Loucy (cell line): Measurements from ENCODE around the gene TPGS1.

Experiments
- H2AFZ ChIP-seq: fragments of 200-600 bp; sonication (generic); 2 replicates; pipeline ENCODE4 v1.6.0; 2016; ENCODE audit warnings: antibody characterized with exemption, mild to moderate bottlenecking, low read length, moderate library complexity
- H3F3A ChIP-seq: fragments of 200-600 bp; 2 replicates; pipeline ENCODE4 v1.6.0; 2016; ENCODE audit warnings: antibody characterized with exemption, low read depth, mild to moderate bottlenecking
- H3K27me3 ChIP-seq: fragments of 200-600 bp; sonication (generic); 2 replicates; pipeline ENCODE4 v1.6.1; 2014; ENCODE audit warnings: low read length, mild to moderate bottlenecking; ENCODE audit not compliant: insufficient read depth, poor library complexity, severe bottlenecking
- H3K36me3 ChIP-seq: fragments of 200-600 bp; sonication (generic); 2 replicates; pipeline ENCODE4 v1.6.1; 2016; ENCODE audit warnings: low read length; ENCODE audit not compliant: insufficient read depth
- H3K4me1 ChIP-seq: fragments of 200-600 bp; sonication (generic); 2 replicates; pipeline ENCODE4 v1.5.1; 2014; ENCODE audit warnings: low read length, mild to moderate bottlenecking; ENCODE audit not compliant: insufficient read depth, poor library complexity, severe bottlenecking
- H3K4me2 ChIP-seq: fragments of 200-600 bp; sonication (generic); 2 replicates; pipeline ENCODE4 v1.6.0; 2014; ENCODE audit warnings: antibody characterized with exemption, low read length, low read depth, mild to moderate bottlenecking; ENCODE audit not compliant: poor library complexity, severe bottlenecking
- H3K4me3 ChIP-seq: fragments of 200-600 bp; sonication (generic); 2 replicates; pipeline ENCODE4 v1.5.1; 2014; ENCODE audit warnings: low read length, mild to moderate bottlenecking, mixed read lengths; ENCODE audit not compliant: poor library complexity, severe bottlenecking
- H3K79me2 ChIP-seq: fragments of 200-600 bp; sonication (generic); 2 replicates; pipeline ENCODE4 v1.6.1; 2014; ENCODE audit warnings: low read length; ENCODE audit not compliant: insufficient read depth
- H3K9ac ChIP-seq: fragments of 200-600 bp; sonication (generic); 2 replicates; pipeline ENCODE4 v1.6.0; 2014; ENCODE audit warnings: mild to moderate bottlenecking, low read depth, low read length, moderate library complexity; ENCODE audit not compliant: poor library complexity, severe bottlenecking
- H3K9me2 ChIP-seq: fragments of 200-600 bp; sonication (generic); replicated peaks from 2 replicates; pipeline ENCODE4 v1.6.1; 2016; ENCODE audit warnings: low read depth, low read length, mixed read lengths
- H3K9me3 ChIP-seq: fragments of 200-600 bp; sonication (generic); 2 replicates; pipeline ENCODE4 v1.6.1; 2014; ENCODE audit warnings: mild to moderate bottlenecking, antibody characterized with exemption, low read length, low read depth; ENCODE audit not compliant: insufficient read depth
- H4K20me1 ChIP-seq: fragments of 200-600 bp; sonication (generic); 2 replicates; pipeline ENCODE4 v1.6.0; 2014; ENCODE audit warnings: antibody characterized with exemption, low read length, mild to moderate bottlenecking; ENCODE audit not compliant: insufficient read depth, poor library complexity, severe bottlenecking
- EZH2phosphoT487 ChIP-seq: fragments of 200-600 bp; IDR thresholded peaks from 2 replicates; pipeline ENCODE4 v1.6.1; 2018; ENCODE audit warnings: antibody characterized with exemption, mild to moderate bottlenecking, moderate library complexity, borderline replicate concordance
- TF ChIP-seq, protein P1 (sequence below): fragments of 200-600 bp; sonication (generic); conservative IDR thresholded peaks from 2 replicates; pipeline ENCODE4 v1.5.1; 2014; ENCODE audit warnings: mild to moderate bottlenecking, antibody characterized with exemption, low read length

Gene TPGS1, protein sequence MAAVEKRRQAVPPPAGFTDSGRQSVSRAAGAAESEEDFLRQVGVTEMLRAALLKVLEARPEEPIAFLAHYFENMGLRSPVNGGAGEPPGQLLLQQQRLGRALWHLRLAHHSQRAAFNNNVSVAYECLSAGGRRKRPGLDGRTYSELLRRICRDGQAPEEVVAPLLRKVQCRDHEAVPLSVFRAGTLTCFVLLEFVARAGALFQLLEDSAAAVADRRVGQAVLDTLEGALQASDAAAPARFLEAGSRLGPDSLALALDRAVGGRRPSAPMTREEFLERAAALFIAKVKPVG

DNA sequence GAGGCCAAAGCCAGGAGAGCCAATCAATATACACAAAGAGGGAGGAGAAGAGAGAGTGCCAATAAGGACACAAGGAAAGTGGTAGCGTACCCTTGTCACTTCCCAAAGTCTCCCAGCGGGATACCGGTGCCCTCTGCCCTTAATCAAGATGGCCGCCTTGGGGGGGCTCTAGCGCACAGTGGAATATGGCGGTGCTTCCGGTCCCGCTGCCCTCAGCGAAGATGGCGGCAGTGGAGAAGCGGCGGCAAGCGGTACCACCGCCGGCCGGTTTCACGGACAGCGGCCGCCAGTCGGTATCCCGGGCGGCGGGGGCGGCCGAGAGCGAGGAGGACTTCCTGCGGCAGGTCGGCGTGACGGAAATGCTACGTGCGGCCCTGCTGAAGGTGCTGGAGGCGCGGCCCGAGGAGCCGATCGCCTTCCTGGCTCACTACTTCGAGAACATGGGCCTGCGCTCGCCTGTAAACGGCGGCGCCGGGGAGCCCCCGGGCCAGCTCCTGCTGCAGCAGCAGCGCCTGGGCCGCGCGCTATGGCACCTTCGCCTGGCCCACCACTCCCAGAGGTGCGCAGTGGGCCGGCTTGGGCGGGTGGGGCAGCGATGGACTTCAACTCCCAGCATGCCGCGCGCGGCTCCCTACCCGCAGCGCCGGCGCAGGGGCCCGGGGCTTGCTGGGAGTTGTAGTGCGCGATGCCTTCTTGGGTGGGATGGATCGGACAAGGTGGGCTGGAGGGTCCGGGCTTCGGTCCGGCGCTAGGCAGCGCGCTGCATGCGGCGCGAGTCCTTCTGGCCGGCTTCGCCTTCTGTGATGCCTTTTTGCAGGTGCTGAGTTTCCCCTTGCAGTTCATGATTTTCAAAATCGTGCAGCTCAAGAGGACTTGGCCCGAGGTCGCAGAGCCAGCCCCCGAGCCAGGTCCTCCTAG, at the start of gene TPGS1:
TPGS1 (plus strand) TSS at position 212 of the 918 bp plus-strand sequence; CDS start at position 222, 10 bp downstream.
- Histone ChIP-seq H3K4me2 (peak within 1 kb of the TSS; percentile 86), H2AFZ (peak within 1 kb of the TSS; percentile 86), H3K9ac (peak within 1 kb of the TSS; percentile 85), H3K4me3 (peak within 1 kb of the TSS; percentile 85), H3K27me3 (no peaks in the 10 kb centered on the region), H4K20me1 (no peaks in the 10 kb centered on the region), H3K9me3 (no peaks in the 10 kb centered on the region), H3K4me1 (peaks cover 27% of the 10 kb centered on the region), H3F3A (no peaks in the 10 kb centered on the region; the same call in 1 of the 2 replicates), H3K79me2 (peaks cover 11% of the 10 kb centered on the region), H3K36me3 (no peaks in the 10 kb centered on the region), H3K9me2 (no peaks in the 10 kb centered on the region)
- TF ChIP-seq EZH2phosphoT487: no peak
- TF ChIP-seq, protein P1, sequence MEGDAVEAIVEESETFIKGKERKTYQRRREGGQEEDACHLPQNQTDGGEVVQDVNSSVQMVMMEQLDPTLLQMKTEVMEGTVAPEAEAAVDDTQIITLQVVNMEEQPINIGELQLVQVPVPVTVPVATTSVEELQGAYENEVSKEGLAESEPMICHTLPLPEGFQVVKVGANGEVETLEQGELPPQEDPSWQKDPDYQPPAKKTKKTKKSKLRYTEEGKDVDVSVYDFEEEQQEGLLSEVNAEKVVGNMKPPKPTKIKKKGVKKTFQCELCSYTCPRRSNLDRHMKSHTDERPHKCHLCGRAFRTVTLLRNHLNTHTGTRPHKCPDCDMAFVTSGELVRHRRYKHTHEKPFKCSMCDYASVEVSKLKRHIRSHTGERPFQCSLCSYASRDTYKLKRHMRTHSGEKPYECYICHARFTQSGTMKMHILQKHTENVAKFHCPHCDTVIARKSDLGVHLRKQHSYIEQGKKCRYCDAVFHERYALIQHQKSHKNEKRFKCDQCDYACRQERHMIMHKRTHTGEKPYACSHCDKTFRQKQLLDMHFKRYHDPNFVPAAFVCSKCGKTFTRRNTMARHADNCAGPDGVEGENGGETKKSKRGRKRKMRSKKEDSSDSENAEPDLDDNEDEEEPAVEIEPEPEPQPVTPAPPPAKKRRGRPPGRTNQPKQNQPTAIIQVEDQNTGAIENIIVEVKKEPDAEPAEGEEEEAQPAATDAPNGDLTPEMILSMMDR: no peak

DNA sequence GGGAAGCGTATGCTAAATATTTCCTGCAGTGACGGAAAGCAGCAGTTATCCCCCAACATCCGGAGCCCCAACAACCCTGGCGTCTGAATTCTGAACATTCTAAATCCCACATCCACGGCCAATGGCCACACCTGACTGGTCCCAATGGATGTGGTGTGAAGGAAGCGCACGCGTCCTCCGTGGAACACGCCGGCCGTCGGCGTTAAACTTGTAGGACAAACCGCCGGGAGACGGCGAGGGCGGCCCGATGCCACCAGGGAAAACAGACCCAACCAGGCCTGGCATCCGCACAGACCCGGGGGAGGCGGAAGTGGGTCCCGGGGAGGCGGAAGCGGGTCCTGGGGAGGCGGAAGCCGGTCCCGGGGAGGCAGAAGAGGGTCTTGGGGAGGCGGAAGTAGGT, 49.7 kb upstream of the TPGS1 start:
- no peaks in the 10 kb centered on the region for H3K4me1 ChIP-seq
- TF ChIP-seq, protein P1: no peak
- no peak for TF ChIP-seq EZH2phosphoT487
- no peaks in the 10 kb centered on the region for H3F3A ChIP-seq
- H4K20me1 ChIP-seq: no peaks in the 10 kb centered on the region
- no peaks in the 10 kb centered on the region for H3K27me3 ChIP-seq
- H2AFZ ChIP-seq: no peak overlapping the region
- no peaks in the 10 kb centered on the region for H3K36me3 ChIP-seq
- H3K79me2 ChIP-seq: no peaks in the 10 kb centered on the region
- H3K9me2 ChIP-seq: no peaks in the 10 kb centered on the region
- no peak overlapping the region for H3K4me3 ChIP-seq
- H3K9me3 ChIP-seq: peaks cover 20% of the 10 kb centered on the region; the same call in 1 of the 2 replicates
- H3K9ac ChIP-seq: no peak overlapping the region
- H3K4me2 ChIP-seq: no peak overlapping the region

DNA sequence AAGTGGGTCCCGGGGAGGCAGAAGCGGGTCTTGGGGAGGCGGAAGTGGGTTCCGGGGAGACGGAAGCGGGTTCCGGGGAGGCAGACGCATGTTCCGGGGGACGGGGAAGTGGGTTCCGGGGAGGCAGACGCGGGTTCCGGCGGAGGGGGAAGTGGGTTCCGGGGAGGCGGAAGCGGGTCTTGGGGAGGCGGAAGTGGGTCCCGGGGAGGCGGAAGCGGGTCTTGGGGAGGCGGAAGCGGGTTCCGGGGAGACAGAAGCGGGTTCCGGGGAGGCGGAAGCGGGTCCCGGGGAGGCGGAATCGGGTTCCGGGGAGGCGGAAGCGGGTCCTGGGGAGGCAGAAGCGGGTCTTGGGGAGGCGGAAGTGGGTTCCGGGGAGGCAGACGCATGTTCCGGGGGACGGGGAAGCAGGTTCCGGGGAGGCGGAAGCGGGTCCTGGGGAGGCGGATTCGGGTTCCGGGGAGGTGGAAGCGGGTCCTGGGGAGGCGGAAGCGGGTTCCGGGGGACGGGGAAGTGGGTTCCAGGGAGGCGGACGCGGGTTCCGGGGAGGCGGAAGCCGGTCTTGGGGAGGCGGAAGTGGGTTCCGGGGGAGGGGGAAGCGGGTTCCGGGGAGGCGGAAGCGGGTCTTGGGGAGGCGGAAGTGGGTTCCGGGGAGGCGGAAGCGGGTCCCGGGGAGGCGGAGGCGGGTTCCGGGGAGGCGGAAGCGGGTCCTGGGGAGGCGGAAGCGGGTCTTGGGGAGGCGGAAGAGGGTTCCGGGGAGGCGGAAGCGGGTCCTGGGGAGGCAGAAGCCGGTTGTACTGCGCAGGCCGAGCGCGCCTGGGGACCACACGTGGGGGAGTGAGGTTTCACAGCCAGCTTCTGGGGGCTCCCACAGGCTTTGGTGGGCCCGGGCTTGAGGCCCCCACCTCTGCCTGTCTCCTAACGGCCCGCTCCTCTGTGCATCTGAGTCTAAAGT, 48.9 kb upstream of the TPGS1 start:
- H3K79me2 ChIP-seq: no peaks in the 10 kb centered on the region
- H3K27me3 ChIP-seq: no peaks in the 10 kb centered on the region
- no peak overlapping the region for H3K9ac ChIP-seq
- no peak overlapping the region for H2AFZ ChIP-seq
- H3K4me3 ChIP-seq: no peak overlapping the region
- no peaks in the 10 kb centered on the region for H3K9me2 ChIP-seq
- no peaks in the 10 kb centered on the region for H3F3A ChIP-seq
- no peaks in the 10 kb centered on the region for H4K20me1 ChIP-seq
- TF ChIP-seq, protein P1: no peak
- TF ChIP-seq EZH2phosphoT487: no peak
- H3K36me3 ChIP-seq: no peaks in the 10 kb centered on the region
- H3K4me2 ChIP-seq: no peak overlapping the region
- no peaks in the 10 kb centered on the region for H3K4me1 ChIP-seq
- H3K9me3 ChIP-seq: peaks cover 16% of the 10 kb centered on the region; the same call in 1 of the 2 replicates
